Gastrocnemius medialis (tissue), 4 donors: ENCODE measurements around the gene TXNDC12. TPM values are rescaled to one million over a fixed set of nuclear protein-coding genes. Genes with fewer than 3 reads are reported as not detected.

ENCODE experiments used
- ATAC-seq, 2 donors: fragments of 150-250 bp; one replicate each; pipeline ENCODE4 v1.9.1; 2016
- DNase-seq, 2 donors: peaks; one replicate each; pipeline ENCODE4 v3.0.0-alpha.2; 2019
- H3K27ac ChIP-seq, 4 donors: fragments of 200-600 bp; sonication (generic); 1 replicate in 1 of 4; 2 replicates in 3 of 4; pipeline ENCODE4 v1.5.1; 2016 to 2018; ENCODE audit warnings: mild to moderate bottlenecking in 2 of 4, moderate library complexity in 1 of 4
- H3K27me3 ChIP-seq, 3 donors: fragments of 200-600 bp; sonication (generic) in 2 of 3; 1 replicate in 1 of 3; 2 replicates in 2 of 3; pipeline versions ENCODE4 v1.5.1 to v1.6.0; 2016 to 2019; ENCODE audit warnings: mild to moderate bottlenecking in 1 of 3, moderate library complexity in 1 of 3
- H3K36me3 ChIP-seq, 2 donors: fragments of 200-600 bp; sonication (generic) in 1 of 2; one replicate each; pipeline ENCODE4 v1.5.1; 2017 to 2018
- H3K4me1 ChIP-seq, 2 donors: fragments of 200-600 bp; sonication (generic) in 1 of 2; one replicate each; pipeline ENCODE4 v1.5.1; 2016 to 2017; ENCODE audit warnings: mild to moderate bottlenecking in 2 of 2
- H3K4me3 ChIP-seq, 4 donors: fragments of 200-600 bp; sonication (generic) in 3 of 4; 1 replicate in 1 of 4; 2 replicates in 3 of 4; pipeline ENCODE4 v1.5.1; 2016 to 2019; ENCODE audit warnings: mild to moderate bottlenecking in 2 of 4
- H3K9me3 ChIP-seq, 3 donors: fragments of 200-600 bp; sonication (generic) in 2 of 3; 1 replicate in 1 of 3; 2 replicates in 2 of 3; pipeline ENCODE4 v1.5.1; 2016 to 2019
- CTCF ChIP-seq, 5 experiments: fragments of 450-650 bp in 3 of 5; fragments of 200-600 bp in 2 of 5; sonication (generic) in 2 of 5; IDR thresholded peaks in 4 of 5; conservative IDR thresholded peaks in 1 of 5; 1 replicate in 4 of 5; 2 replicates in 1 of 5; pipeline ENCODE4 v1.5.1; 2016 to 2019; ENCODE audit warnings: antibody characterized with exemption in 5 of 5, mild to moderate bottlenecking in 3 of 5, moderate library complexity in 3 of 5
- POLR2A ChIP-seq, 2 donors: fragments of 450-650 bp; IDR thresholded peaks; one replicate each; pipeline ENCODE4 v1.6.1; 2017; ENCODE audit warnings: antibody characterized with exemption in 2 of 2, mild to moderate bottlenecking in 2 of 2, moderate library complexity in 2 of 2
- in situ Hi-C, 4 donors: fragments of 200-750 bp; cut with MboI; loops; one replicate each; pipeline versions ENCODE4 v1.15.0 to v1.8.0; 2017; ENCODE audit warnings: low sequenced_read_pairs in 4 of 4
- intact Hi-C: fragments of 100-400 bp; cut with DNase I; formaldehyde crosslinking; loops from one replicate; pipeline ENCODE4 v1.15.1; 2023; ENCODE audit warnings: low total_unique reads
- total RNA-seq, 4 donors: library from RNA; depleted of rRNA; stranded (reverse); fragments of >200 nt; gene quantifications; one replicate each; pipeline versions ENCODE4 v1.1.0 to v1.2.3, GENCODE V29; 2016

TXNDC12 gene
- total RNA-seq, 4 donors from 2014 or later = 19.8 to 25.3 (median 23.3) TPM

GRCh38 chr1:51982161-51982560, 72.8 kb downstream of the TXNDC12 start:
- Histone ChIP-seq H3K27ac (no peak overlapping the region), H3K9me3 (no peaks in the 10 kb centered on the region), H3K4me1 (no peaks in the 10 kb centered on the region), H3K36me3 (no peaks in the 10 kb centered on the region), H3K4me3 (no peak overlapping the region), H3K27me3 (no peaks in the 10 kb centered on the region)
- TF ChIP-seq CTCF (IDR thresholded peaks at IDR 0.05 in 4 of 5, conservative IDR thresholded peaks at IDR 0.05 in 1 of 5) (no peak), POLR2A (IDR thresholded peaks at IDR 0.05) (no peak)
- no peak for ATAC-seq
- intact Hi-C loops = no loop called here
- in situ Hi-C loops = no loop called here
- no peak for DNase-seq

- H3K9me3 ChIP-seq = no peaks in the 10 kb centered on the region
- intact Hi-C loops = no loop called here
- H3K27ac ChIP-seq = no peak overlapping the region
- DNase-seq (no peak), ATAC-seq (no peak)
- in situ Hi-C loops = no loop called here
- no peak overlapping the region for H3K4me3 ChIP-seq
- no peaks in the 10 kb centered on the region for H3K4me1 ChIP-seq
- TF ChIP-seq CTCF (IDR thresholded peaks at IDR 0.05 in 4 of 5, conservative IDR thresholded peaks at IDR 0.05 in 1 of 5) (no peak), POLR2A (IDR thresholded peaks at IDR 0.05) (no peak)
- no peaks in the 10 kb centered on the region for H3K36me3 ChIP-seq
- H3K27me3 ChIP-seq = no peaks in the 10 kb centered on the region
Measured at GRCh38 chr1:51981555-51981954, 73.4 kb downstream of the TXNDC12 start.

- Histone ChIP-seq H3K4me3 (no peak overlapping the region), H3K4me1 (no peaks in the 10 kb centered on the region), H3K27me3 (no peaks in the 10 kb centered on the region), H3K27ac (no peak overlapping the region), H3K36me3 (no peaks in the 10 kb centered on the region), H3K9me3 (no peaks in the 10 kb centered on the region)
- in situ Hi-C loops (no loop called here), intact Hi-C loops (no loop called here)
- ATAC-seq (no peak), DNase-seq (no peak)
- TF ChIP-seq CTCF (IDR thresholded peaks at IDR 0.05 in 4 of 5, conservative IDR thresholded peaks at IDR 0.05 in 1 of 5) (no peak), POLR2A (IDR thresholded peaks at IDR 0.05) (no peak)
Measured at GRCh38 chr1:51978099-51978498, 76.9 kb downstream of the TXNDC12 start.

GRCh38 chr1:51976846-51977602, 78.0 kb downstream of the TXNDC12 start:
- TF ChIP-seq POLR2A (IDR thresholded peaks at IDR 0.05) (no peak), CTCF (IDR thresholded peaks at IDR 0.05 in 4 of 5, conservative IDR thresholded peaks at IDR 0.05 in 1 of 5) (no peak)
- Histone ChIP-seq H3K9me3 (no peaks in the 10 kb centered on the region), H3K36me3 (no peaks in the 10 kb centered on the region), H3K4me3 (no peak overlapping the region), H3K27me3 (no peaks in the 10 kb centered on the region), H3K27ac (no peak overlapping the region), H3K4me1 (no peaks in the 10 kb centered on the region)
- DNase-seq = no peak
- in situ Hi-C loops = no loop called here
- ATAC-seq = no peak
- intact Hi-C loops = no loop called here
